OCI-LY7 (cell line): ENCODE results near the gene SPRR2G. TPM values are rescaled to one million over a fixed set of nuclear protein-coding genes. Genes with fewer than 3 reads are reported as not detected.
"Not testable (repeated sequence)": the region's sequence is repeated elsewhere in the genome, so short reads cannot be mapped to it uniquely, and the experiment has no call there.

Experiments
- BruUV-seq: library from RNA; stranded (reverse); fragments of 400-500 nt; replicated peaks from 2 replicates; lab custom pipeline; 2021; lab: Mats Ljungman, UMichigan
- CTCF ChIA-PET: fragments of 300-600 bp; sonication (Branson Sonifier 250); formaldehyde crosslinking; loops from one replicate; lab custom pipeline; 2022; ENCODE audit warnings: antibody characterized with exemption; ENCODE audit not compliant: unreplicated experiment; lab: Charles Lee
- POLR2A ChIA-PET: fragments of 300-600 bp; sonication (Branson Sonifier 250); formaldehyde crosslinking; loops from one replicate; lab custom pipeline; 2022; ENCODE audit warnings: antibody characterized with exemption; lab: Charles Lee
- DNase-seq: peaks from one replicate; pipeline ENCODE4 v3.0.0-alpha.2; 2015; ENCODE audit warnings: low spot score
- H2AFZ ChIP-seq: fragments of 200-600 bp; sonication (generic), shearing (Covaris generic); 2 replicates; pipeline ENCODE4 v1.6.1; 2014; ENCODE audit warnings: mild to moderate bottlenecking, antibody characterized with exemption, low read length, moderate library complexity
- H3K27ac ChIP-seq: fragments of 200-600 bp; sonication (generic); 2 replicates; pipeline ENCODE4 v1.5.1; 2014; ENCODE audit warnings: mixed run types, low read depth, mild to moderate bottlenecking, moderate library complexity, low read length, inconsistent platforms; ENCODE audit not compliant: poor library complexity, severe bottlenecking
- H3K36me3 ChIP-seq: fragments of 200-600 bp; sonication (generic); 2 replicates; pipeline ENCODE4 v1.6.1; 2014; ENCODE audit warnings: mild to moderate bottlenecking, antibody characterized with exemption, low read length, moderate library complexity, mixed read lengths; ENCODE audit not compliant: insufficient read depth
- H3K4me1 ChIP-seq: fragments of 200-600 bp; sonication (generic); 2 replicates; pipeline ENCODE4 v1.5.1; 2014; ENCODE audit warnings: mild to moderate bottlenecking, low read length; ENCODE audit not compliant: insufficient read depth, poor library complexity, severe bottlenecking
- H3K4me2 ChIP-seq: fragments of 200-600 bp; sonication (generic); 2 replicates; pipeline ENCODE4 v1.6.1; 2014; ENCODE audit warnings: mild to moderate bottlenecking, low read length
- H3K4me3 ChIP-seq: fragments of 200-600 bp; sonication (generic); 2 replicates; pipeline ENCODE4 v1.5.1; 2014; ENCODE audit warnings: mild to moderate bottlenecking, low read depth, low read length; ENCODE audit not compliant: poor library complexity, severe bottlenecking
- H3K79me2 ChIP-seq: fragments of 200-600 bp; sonication (generic); 2 replicates; pipeline ENCODE4 v1.6.1; 2016; ENCODE audit warnings: low read depth, mild to moderate bottlenecking, low read length, moderate library complexity, mixed read lengths; ENCODE audit not compliant: insufficient read depth
- H3K9me2 ChIP-seq: fragments of 200-600 bp; sonication (generic); 2 replicates; pipeline ENCODE4 v1.6.1; 2016; ENCODE audit warnings: mild to moderate bottlenecking, low read length, mixed read lengths; ENCODE audit not compliant: insufficient read depth
- H3K9me3 ChIP-seq: fragments of 200-600 bp; sonication (generic); 2 replicates; pipeline ENCODE4 v1.6.1; 2014; ENCODE audit warnings: mild to moderate bottlenecking, mixed run types, low read length, mixed read lengths
- H4K20me1 ChIP-seq: fragments of 200-600 bp; sonication (generic); 2 replicates; pipeline ENCODE4 v1.6.1; 2014; ENCODE audit warnings: mild to moderate bottlenecking, antibody characterized with exemption, low read length, moderate library complexity, mixed read lengths; ENCODE audit not compliant: insufficient read depth
- EZH2phosphoT487 ChIP-seq: fragments of 200-600 bp; sonication (generic); IDR thresholded peaks from 2 replicates; pipeline ENCODE4 v1.6.1; 2018; ENCODE audit warnings: low read depth, borderline replicate concordance, mild to moderate bottlenecking, mixed run types, antibody characterized with exemption, low read length, moderate library complexity, mixed read lengths
- intact Hi-C: fragments of 100-400 bp; cut with micrococcal nuclease; formaldehyde crosslinking; loops from one replicate; pipeline ENCODE4 v1.10.0; 2022; ENCODE audit not compliant: unreplicated experiment
- small RNA-seq: library from RNA; depleted of rRNA; stranded (forward); fragments of <200 nt; gene quantifications from one replicate; pipeline ENCODE3, GENCODE V24; 2014
- total RNA-seq, 2 experiments: library from RNA; depleted of rRNA in 1 of 2; stranded (reverse); fragments of >200 nt in 1 of 2; shearing (Covaris generic) in 1 of 2; gene quantifications; 2 replicates each; pipeline ENCODE4 v1.2.3, GENCODE V29; 2014 to 2022
- TF ChIP-seq, protein P1 (sequence below): fragments of 200-600 bp; sonication (generic); conservative IDR thresholded peaks from 2 replicates; pipeline ENCODE4 v1.5.1; 2014; ENCODE audit warnings: mild to moderate bottlenecking, antibody characterized with exemption, low read length, moderate library complexity, mixed read lengths

The SPRR2G gene
- total RNA-seq, 2 experiments from 2014 or later: not detected

DNA sequence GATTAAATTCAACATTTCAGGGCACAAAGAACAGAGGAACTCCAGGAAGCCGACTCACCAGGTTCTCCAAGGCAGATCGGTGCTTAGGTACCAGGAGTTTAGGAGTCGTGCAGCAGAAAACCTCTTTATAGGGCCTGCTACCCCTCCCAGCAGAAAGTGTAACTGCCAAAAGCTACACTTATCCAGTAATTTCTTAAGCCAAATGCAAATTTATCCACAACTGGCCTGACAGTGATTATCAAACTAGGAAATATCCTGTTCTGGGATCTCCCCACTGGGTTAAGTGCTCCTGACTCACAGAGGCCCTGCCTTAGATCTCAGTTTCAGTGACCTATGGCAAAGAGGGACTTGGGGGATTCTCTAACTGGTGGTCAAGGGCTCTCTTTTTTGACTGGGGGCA, 37.3 kb downstream of the SPRR2G start, which contains the start of gene SPRR2F:
TSS of gene SPRR2F (minus strand) at position 101 of the 400 bp plus-strand sequence. CDS start 783 bp downstream, outside the sequence.
- no peak within 1 kb of the TSS for H3K27ac ChIP-seq
- POLR2A ChIA-PET: no interaction called here
- H3K79me2 ChIP-seq: no peaks in the 10 kb centered on the region
- TF ChIP-seq, protein P1, sequence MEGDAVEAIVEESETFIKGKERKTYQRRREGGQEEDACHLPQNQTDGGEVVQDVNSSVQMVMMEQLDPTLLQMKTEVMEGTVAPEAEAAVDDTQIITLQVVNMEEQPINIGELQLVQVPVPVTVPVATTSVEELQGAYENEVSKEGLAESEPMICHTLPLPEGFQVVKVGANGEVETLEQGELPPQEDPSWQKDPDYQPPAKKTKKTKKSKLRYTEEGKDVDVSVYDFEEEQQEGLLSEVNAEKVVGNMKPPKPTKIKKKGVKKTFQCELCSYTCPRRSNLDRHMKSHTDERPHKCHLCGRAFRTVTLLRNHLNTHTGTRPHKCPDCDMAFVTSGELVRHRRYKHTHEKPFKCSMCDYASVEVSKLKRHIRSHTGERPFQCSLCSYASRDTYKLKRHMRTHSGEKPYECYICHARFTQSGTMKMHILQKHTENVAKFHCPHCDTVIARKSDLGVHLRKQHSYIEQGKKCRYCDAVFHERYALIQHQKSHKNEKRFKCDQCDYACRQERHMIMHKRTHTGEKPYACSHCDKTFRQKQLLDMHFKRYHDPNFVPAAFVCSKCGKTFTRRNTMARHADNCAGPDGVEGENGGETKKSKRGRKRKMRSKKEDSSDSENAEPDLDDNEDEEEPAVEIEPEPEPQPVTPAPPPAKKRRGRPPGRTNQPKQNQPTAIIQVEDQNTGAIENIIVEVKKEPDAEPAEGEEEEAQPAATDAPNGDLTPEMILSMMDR: no peak
- TF ChIP-seq EZH2phosphoT487: no peak
- no TSS peak for BruUV-seq
- no peak within 1 kb of the TSS for H3K4me3 ChIP-seq
- intact Hi-C loops: no loop called here
- no peak within 1 kb of the TSS for H3K4me2 ChIP-seq
- CTCF ChIA-PET: no interaction called here
- no peak for DNase-seq
- H3K4me1 ChIP-seq: no peaks in the 10 kb centered on the region
- no peaks in the 10 kb centered on the region for H4K20me1 ChIP-seq
- no peak within 1 kb of the TSS for H2AFZ ChIP-seq
- no peaks in the 10 kb centered on the region for H3K36me3 ChIP-seq
- H3K9me3 ChIP-seq: no peaks in the 10 kb centered on the region
- no peaks in the 10 kb centered on the region for H3K9me2 ChIP-seq

- H3K9me3 ChIP-seq, H3K36me3 ChIP-seq, CTCF ChIA-PET, H3K9me2 ChIP-seq, DNase-seq, H3K79me2 ChIP-seq, H4K20me1 ChIP-seq, H2AFZ ChIP-seq, H3K27ac ChIP-seq, H3K4me3 ChIP-seq, H3K4me2 ChIP-seq, intact Hi-C loops, BruUV-seq, H3K4me1 ChIP-seq, POLR2A ChIA-PET: not testable (repeated sequence)
These were observed 38.2 kb downstream of the SPRR2G start for GRCh38 chr1:153112454-153112853.

DNA sequence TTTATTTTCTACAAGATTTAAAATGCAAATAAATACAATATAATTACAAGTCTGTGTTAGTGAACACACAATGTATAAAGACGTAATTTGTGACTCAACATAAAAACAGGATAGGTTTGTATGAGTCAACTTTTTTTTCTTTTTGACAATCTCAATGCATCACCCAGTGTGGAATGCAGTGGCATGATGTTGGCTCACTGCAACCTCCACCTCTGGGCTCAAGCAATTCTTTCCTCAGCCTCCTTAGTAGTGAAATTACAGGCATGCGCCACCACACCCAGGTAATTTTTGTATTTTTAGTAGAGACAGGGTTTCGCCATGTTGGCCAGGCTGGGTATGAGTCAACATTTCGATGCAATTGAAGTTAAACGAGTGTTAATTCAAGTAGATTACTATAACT, 50.4 kb downstream of the SPRR2G start:
- BruUV-seq: no TSS peak
- H3K4me1 ChIP-seq: no peaks in the 10 kb centered on the region
- no peak overlapping the region for H3K4me2 ChIP-seq
- H3K27ac ChIP-seq: no peak overlapping the region
- H2AFZ ChIP-seq: no peak overlapping the region
- H3K4me3 ChIP-seq: no peak overlapping the region
- intact Hi-C loops: no loop called here
- DNase-seq: no peak
- H3K36me3 ChIP-seq: no peaks in the 10 kb centered on the region
- TF ChIP-seq, protein P1: no peak
- no peak for TF ChIP-seq EZH2phosphoT487
- no peaks in the 10 kb centered on the region for H3K79me2 ChIP-seq
- no peaks in the 10 kb centered on the region for H3K9me2 ChIP-seq
- H3K9me3 ChIP-seq: no peaks in the 10 kb centered on the region
- ChIA-PET CTCF (no interaction called here), POLR2A (no interaction called here)
- H4K20me1 ChIP-seq: no peaks in the 10 kb centered on the region

Small RNA genes within 50 kb of the gene (small RNA-seq; reads per million reads assigned to genes)
- not detected for gene SPRR2C

Other genes with a start within 250 kb of the SPRR2G start
- gene IVL, start 242.3 kb downstream of the SPRR2G start, total RNA-seq (2014; rRNA removed; shearing (Covaris generic)): not detected in 2 replicates
- not detected in 2 replicates for gene IVL, start 242.3 kb downstream of the SPRR2G start, total RNA-seq (2022)
- gene SPRR5, start 203.7 kb downstream of the SPRR2G start, total RNA-seq (2014; rRNA removed; shearing (Covaris generic)): not detected in 2 replicates
- not detected in 2 replicates for gene SPRR5, start 203.7 kb downstream of the SPRR2G start, total RNA-seq (2022)
- gene SPRR4, start 180.2 kb downstream of the SPRR2G start, total RNA-seq (2014; rRNA removed; shearing (Covaris generic)): not detected in 2 replicates
- gene SPRR4, start 180.2 kb downstream of the SPRR2G start, total RNA-seq (2022): not detected in 2 replicates
- not detected in 2 replicates for gene SPRR1A, start 166.8 kb downstream of the SPRR2G start, total RNA-seq (2014; rRNA removed; shearing (Covaris generic))
- not detected in 2 replicates for gene SPRR1A, start 166.8 kb downstream of the SPRR2G start, total RNA-seq (2022)
- gene SPRR3, start 149.1 kb downstream of the SPRR2G start, total RNA-seq (2014; rRNA removed; shearing (Covaris generic)): not detected in 2 replicates
- not detected in 2 replicates for gene SPRR3, start 149.1 kb downstream of the SPRR2G start, total RNA-seq (2022)
- gene SPRR1B, start 119.7 kb downstream of the SPRR2G start, total RNA-seq (2014; rRNA removed; shearing (Covaris generic)): not detected in 2 replicates
- gene SPRR1B, start 119.7 kb downstream of the SPRR2G start, total RNA-seq (2022): not detected in 2 replicates
- not detected in 2 replicates for gene SPRR2D, start 109.8 kb downstream of the SPRR2G start, total RNA-seq (2014; rRNA removed; shearing (Covaris generic))
- gene SPRR2D, start 109.8 kb downstream of the SPRR2G start, total RNA-seq (2022): not detected in 2 replicates
- not detected in 2 replicates for gene SPRR2A, start 93.4 kb downstream of the SPRR2G start, total RNA-seq (2014; rRNA removed; shearing (Covaris generic))
- gene SPRR2A, start 93.4 kb downstream of the SPRR2G start, total RNA-seq (2022): not detected in 2 replicates
- gene SPRR2B, start 79.3 kb downstream of the SPRR2G start, total RNA-seq (2014; rRNA removed; shearing (Covaris generic)): not detected in 2 replicates
- gene SPRR2B, start 79.3 kb downstream of the SPRR2G start, total RNA-seq (2022): not detected in 2 replicates
- gene SPRR2E, start 56.4 kb downstream of the SPRR2G start, total RNA-seq (2014; rRNA removed; shearing (Covaris generic)): not detected in 2 replicates
- not detected in 2 replicates for gene SPRR2E, start 56.4 kb downstream of the SPRR2G start, total RNA-seq (2022)
- gene SPRR2F, start 37.4 kb downstream of the SPRR2G start, total RNA-seq (2014; rRNA removed; shearing (Covaris generic)): not detected in 2 replicates
- gene SPRR2F, start 37.4 kb downstream of the SPRR2G start, total RNA-seq (2022): not detected in 2 replicates
- gene LELP1, start 52.5 kb upstream of the SPRR2G start, total RNA-seq (2014; rRNA removed; shearing (Covaris generic)): not detected in 2 replicates
- not detected in 2 replicates for gene LELP1, start 52.5 kb upstream of the SPRR2G start, total RNA-seq (2022)
- not detected in 2 replicates for gene PRR9, start 66.7 kb upstream of the SPRR2G start, total RNA-seq (2014; rRNA removed; shearing (Covaris generic))
- gene PRR9, start 66.7 kb upstream of the SPRR2G start, total RNA-seq (2022): not detected in 2 replicates
- not detected in 2 replicates for gene LORICRIN, start 108.8 kb upstream of the SPRR2G start, total RNA-seq (2014; rRNA removed; shearing (Covaris generic))
- not detected in 2 replicates for gene LORICRIN, start 108.8 kb upstream of the SPRR2G start, total RNA-seq (2022)
- gene PGLYRP3, start 162.1 kb upstream of the SPRR2G start, total RNA-seq (2014; rRNA removed; shearing (Covaris generic)): not detected in 2 replicates
- gene PGLYRP3, start 162.1 kb upstream of the SPRR2G start, total RNA-seq (2022): not detected in 2 replicates
- gene PGLYRP4, start 198.0 kb upstream of the SPRR2G start, total RNA-seq (2014; rRNA removed; shearing (Covaris generic)): not detected in 2 replicates
- not detected in 2 replicates for gene PGLYRP4, start 198.0 kb upstream of the SPRR2G start, total RNA-seq (2022)
- not detected in 2 replicates for gene S100A9, start 207.0 kb upstream of the SPRR2G start, total RNA-seq (2014; rRNA removed; shearing (Covaris generic))
- gene S100A9, start 207.0 kb upstream of the SPRR2G start, total RNA-seq (2022): not detected in 2 replicates
- gene S100A12, start 224.7 kb upstream of the SPRR2G start, total RNA-seq (2014; rRNA removed; shearing (Covaris generic)): not detected in 2 replicates
- gene S100A12, start 224.7 kb upstream of the SPRR2G start, total RNA-seq (2022): not detected in 2 replicates
- gene S100A8, start 240.2 kb upstream of the SPRR2G start, total RNA-seq (2014; rRNA removed; shearing (Covaris generic)): not detected in 2 replicates
- gene S100A8, start 240.2 kb upstream of the SPRR2G start, total RNA-seq (2022): not detected in 2 replicates